Smooth muscle cell (in vitro differentiated cells): ENCODE data around the gene ARL13B. TPM values are rescaled to one million over a fixed set of nuclear protein-coding genes. Genes with fewer than 3 reads are reported as not detected.

Experiments used
- DNase-seq: peaks from one replicate; lab custom pipeline; 2025; ENCODE audit not compliant: unreplicated experiment; lab: John Stamatoyannopoulos, UW
- H2AFZ ChIP-seq: fragments of 200-600 bp; sonication (generic); 2 replicates; pipeline ENCODE4 v1.6.0; 2016; ENCODE audit warnings: antibody characterized with exemption, low read depth, mild to moderate bottlenecking
- H3F3A ChIP-seq: fragments of 200-600 bp; sonication (generic); 2 replicates; pipeline ENCODE4 v1.6.0; 2017; ENCODE audit warnings: antibody characterized with exemption, low read depth
- H3K27ac ChIP-seq: fragments of 200-600 bp; sonication (generic); 2 replicates; pipeline ENCODE4 v1.5.1; 2016; ENCODE audit warnings: low read depth, mild to moderate bottlenecking
- H3K27me3 ChIP-seq: fragments of 200-600 bp; sonication (generic); 2 replicates; pipeline ENCODE4 v1.6.1; 2016; ENCODE audit warnings: low read depth, mild to moderate bottlenecking
- H3K36me3 ChIP-seq: fragments of 200-600 bp; sonication (generic); 2 replicates; pipeline ENCODE4 v1.5.1; 2016; ENCODE audit warnings: low read depth
- H3K4me1 ChIP-seq: fragments of 200-600 bp; sonication (generic); 2 replicates; pipeline ENCODE4 v1.5.1; 2016; ENCODE audit warnings: low read depth
- H3K4me2 ChIP-seq: fragments of 200-600 bp; sonication (generic); 2 replicates; pipeline ENCODE4 v1.6.0; 2016; ENCODE audit warnings: mild to moderate bottlenecking
- H3K4me3 ChIP-seq: fragments of 200-600 bp; sonication (generic); 2 replicates; pipeline ENCODE4 v1.5.1; 2016; ENCODE audit warnings: mild to moderate bottlenecking
- H3K79me2 ChIP-seq: fragments of 200-600 bp; sonication (generic); 2 replicates; pipeline ENCODE4 v1.6.0; 2016; ENCODE audit warnings: low read depth, mild to moderate bottlenecking
- H3K9ac ChIP-seq: fragments of 200-600 bp; sonication (generic); 2 replicates; pipeline ENCODE4 v1.6.0; 2016; ENCODE audit warnings: low read depth
- H3K9me3 ChIP-seq: fragments of 200-600 bp; sonication (generic); replicated peaks from 2 replicates; pipeline ENCODE4 v1.5.1; 2016; ENCODE audit warnings: low read depth
- H4K20me1 ChIP-seq: fragments of 200-600 bp; sonication (generic); 2 replicates; pipeline ENCODE4 v1.6.0; 2016; ENCODE audit warnings: low read depth
- CTCF ChIP-seq: fragments of 200-600 bp; sonication (generic); IDR thresholded peaks from 2 replicates; pipeline ENCODE4 v1.5.1; 2017; ENCODE audit warnings: borderline replicate concordance, mild to moderate bottlenecking, antibody characterized with exemption; ENCODE audit not compliant: insufficient read depth, poor library complexity, severe bottlenecking
- WGBS: methylation state at CpG from one replicate; pipeline ENCODE4 v1.1.7; 2016; ENCODE audit warnings: low lambda C conversion rate; 5-methylcytosine and 5-hydroxymethylcytosine counted together
- polyA plus RNA-seq: library from polyadenylated mRNA; unstranded; fragments of >200 nt; fragmentation: Nextera tagmentation; extraction: Ambion mirVana; gene quantifications from 2 replicates; pipeline ENCODE4 v1.2.1, GENCODE V29; 2016
- total RNA-seq: library from RNA; depleted of rRNA; stranded (reverse); fragments of >200 nt; gene quantifications from 2 replicates; pipeline ENCODE4 v1.2.3, GENCODE V29; 2014

ARL13B gene
- total and polyA plus RNA-seq, 2 experiments from 2014 or later: 8.6 to 14.0 TPM

- Histone ChIP-seq H3K9ac (peak within 1 kb of the TSS; percentile 73), H3K4me2 (peak within 1 kb of the TSS; percentile 94), H3K36me3 (no peaks in the 10 kb centered on the region), H3K9me3 (no peaks in the 10 kb centered on the region), H3K27me3 (no peaks in the 10 kb centered on the region), H2AFZ (peak within 1 kb of the TSS; percentile 100), H3K4me3 (peak within 1 kb of the TSS; percentile 72), H3K79me2 (no peaks in the 10 kb centered on the region), H3K4me1 (peaks cover 8% of the 10 kb centered on the region), H3K27ac (peak within 1 kb of the TSS; percentile 62), H4K20me1 (no peaks in the 10 kb centered on the region), H3F3A (peaks cover 12% of the 10 kb centered on the region)
- WGBS: 7% methylated on average over 28 of the region's 53 CpGs
- peak; percentile 45 for DNase-seq
- TF ChIP-seq CTCF: no peak
Observed at GRCh38 chr3:93973131-93974126, 6.5 kb upstream of the ARL13B start, which contains the start of gene PROS1. PROS1 (minus strand) TSS chr3:93973896; CDS start chr3:93973749, 147 bp downstream.

- Histone ChIP-seq H4K20me1 (peaks cover 29% of the 10 kb centered on the region), H3K4me2 (peak overlapping the region; percentile 90), H3K9me3 (no peaks in the 10 kb centered on the region), H3K27ac (no peak overlapping the region), H3F3A (no peaks in the 10 kb centered on the region), H3K79me2 (peaks cover 61% of the 10 kb centered on the region), H3K4me3 (peak overlapping the region; percentile 95), H2AFZ (no peak overlapping the region), H3K4me1 (peaks cover 11% of the 10 kb centered on the region), H3K27me3 (no peaks in the 10 kb centered on the region), H3K9ac (no peak overlapping the region), H3K36me3 (no peaks in the 10 kb centered on the region)
- no peak for DNase-seq
- no peak for TF ChIP-seq CTCF
- WGBS: 98% methylated on average over 13 of the region's 13 CpGs
Observed at GRCh38 chr3:93981649-93982048, 1.7 kb downstream of the ARL13B start.

- Histone ChIP-seq H3K27ac (no peak overlapping the region), H2AFZ (no peak overlapping the region), H3F3A (no peaks in the 10 kb centered on the region), H3K27me3 (no peaks in the 10 kb centered on the region), H3K4me3 (no peak overlapping the region), H4K20me1 (peaks cover 30% of the 10 kb centered on the region), H3K36me3 (no peaks in the 10 kb centered on the region), H3K9ac (no peak overlapping the region), H3K4me1 (peaks cover 11% of the 10 kb centered on the region), H3K9me3 (no peaks in the 10 kb centered on the region), H3K79me2 (peaks cover 69% of the 10 kb centered on the region), H3K4me2 (no peak overlapping the region)
- 96% methylated on average over 3 of the region's 3 CpGs for WGBS
- DNase-seq: no peak
- TF ChIP-seq CTCF: no peak
Observed at GRCh38 chr3:93983408-93983807, 3.5 kb downstream of the ARL13B start.

- Histone ChIP-seq H3K4me3 (no peak overlapping the region), H3K27me3 (no peaks in the 10 kb centered on the region), H3F3A (no peaks in the 10 kb centered on the region), H3K4me2 (no peak overlapping the region), H2AFZ (no peak overlapping the region), H3K79me2 (peaks cover 74% of the 10 kb centered on the region), H3K4me1 (peaks cover 7% of the 10 kb centered on the region), H3K36me3 (no peaks in the 10 kb centered on the region), H3K9ac (no peak overlapping the region), H4K20me1 (peaks cover 30% of the 10 kb centered on the region), H3K9me3 (no peaks in the 10 kb centered on the region), H3K27ac (no peak overlapping the region)
- 94% methylated on average over 5 of the region's 5 CpGs for WGBS
- TF ChIP-seq CTCF: no peak
- DNase-seq: no peak
Observed at GRCh38 chr3:93984618-93985017, 4.7 kb downstream of the ARL13B start.
